H1 (cell line): ENCODE measurements around the gene PPP1R9A. TPM values are rescaled to one million over a fixed set of nuclear protein-coding genes. Genes with fewer than 3 reads are reported as not detected.

Experiments
- CTCF ChIA-PET: fragments of 300-600 bp; sonication (Branson Sonifier 250); formaldehyde crosslinking; loops from one replicate; lab custom pipeline; 2021; ENCODE audit not compliant: partially characterized antibody; lab: Charles Lee
- POLR2A ChIA-PET: fragments of 300-600 bp; sonication (Branson Sonifier 250); formaldehyde crosslinking; loops from one replicate; lab custom pipeline; 2021; ENCODE audit warnings: inconsistent platforms; ENCODE audit not compliant: partially characterized antibody; lab: Charles Lee
- DNase-seq, 2 experiments: peaks; one replicate each; pipeline versions ENCODE4 v3.0.0 to v3.0.0-alpha.2; 2010 to 2022; ENCODE audit warnings: low spot score in 2 of 2, low read depth in 1 of 2, mixed read lengths in 1 of 2
- FAIRE-seq: peaks from 2 replicates; lab custom pipeline; 2011; peaks lifted over from hg19 to GRCh38; lab: Jason Lieb, UNC
- H2AFZ ChIP-seq: 2 replicates; pipeline ENCODE4 v1.8.1; 2012; ENCODE audit warnings: low read length, inconsistent platforms
- H2AK5ac ChIP-seq: 2 replicates; pipeline ENCODE4 v1.6.1; 2013; ENCODE audit warnings: low read depth, low read length
- H2BK120ac ChIP-seq: replicated peaks from 2 replicates; pipeline ENCODE3; 2013; ENCODE audit warnings: low read depth, low read length, inconsistent platforms
- H2BK12ac ChIP-seq: 2 replicates; pipeline ENCODE4 v1.6.1; 2013; ENCODE audit warnings: low read depth, low read length
- H2BK15ac ChIP-seq: 2 replicates; pipeline ENCODE4 v1.6.1; 2013; ENCODE audit warnings: low read length
- H2BK20ac ChIP-seq: 2 replicates; pipeline ENCODE4 v1.6.1; 2013; ENCODE audit warnings: low read length
- H2BK5ac ChIP-seq: 2 replicates; pipeline ENCODE4 v1.6.1; 2013; ENCODE audit warnings: low read depth, low read length
- H3K14ac ChIP-seq: 2 replicates; pipeline ENCODE4 v1.6.1; 2013; ENCODE audit warnings: inconsistent platforms; ENCODE audit not compliant: insufficient read length
- H3K18ac ChIP-seq: 2 replicates; pipeline ENCODE4 v1.6.1; 2013; ENCODE audit warnings: low read length; ENCODE audit errors: extremely low read depth
- H3K23ac ChIP-seq: 2 replicates; pipeline ENCODE4 v1.6.1; 2013; ENCODE audit warnings: inconsistent platforms; ENCODE audit not compliant: insufficient read length
- H3K23me2 ChIP-seq: 2 replicates; pipeline ENCODE4 v1.6.1; 2013; ENCODE audit warnings: low read depth, low read length
- H3K27ac ChIP-seq: 2 replicates; pipeline ENCODE4 v1.6.1; 2011; ENCODE audit warnings: low read depth, low read length, inconsistent platforms
- H3K27me3 ChIP-seq, 4 experiments: replicated peaks in 1 of 4; 1 replicate in 1 of 4; 2 replicates in 3 of 4; pipeline versions ENCODE4 v1.6.1 to v1.8.1; 2011 to 2013; ENCODE audit warnings: low read length in 3 of 4, mild to moderate bottlenecking in 3 of 4, inconsistent platforms in 2 of 4, mixed read lengths in 2 of 4, moderate library complexity in 1 of 4; ENCODE audit not compliant: control insufficient read depth in 3 of 4, insufficient read depth in 3 of 4; ENCODE audit errors: extremely low read depth in 1 of 4
- H3K36me3 ChIP-seq, 4 experiments: 2 replicates each; pipeline versions ENCODE4 v1.6.1 to v1.8.1; 2011 to 2013; ENCODE audit warnings: mild to moderate bottlenecking in 4 of 4, low read length in 3 of 4, moderate library complexity in 2 of 4, control low read depth in 1 of 4, inconsistent platforms in 1 of 4; ENCODE audit not compliant: insufficient read depth in 4 of 4, control insufficient read depth in 2 of 4
- H3K4ac ChIP-seq: replicated peaks from 2 replicates; pipeline ENCODE3; 2013; ENCODE audit warnings: low read length, low read depth, mixed read lengths, inconsistent platforms; ENCODE audit not compliant: insufficient read length
- H3K4me1 ChIP-seq, 4 experiments: replicated peaks in 1 of 4; 1 replicate in 1 of 4; 2 replicates in 3 of 4; pipeline versions ENCODE4 v1.6.1 to v1.8.1; 2011 to 2013; ENCODE audit warnings: low read length in 3 of 4, inconsistent platforms in 2 of 4, mixed read lengths in 1 of 4; ENCODE audit not compliant: insufficient read depth in 4 of 4, control insufficient read depth in 3 of 4
- H3K4me2 ChIP-seq, 2 experiments: 2 replicates each; pipeline versions ENCODE4 v1.6.1 to v1.8.1; 2011 to 2013; ENCODE audit warnings: low read depth in 2 of 2, low read length in 2 of 2, control low read depth in 1 of 2, inconsistent platforms in 1 of 2, mild to moderate bottlenecking in 1 of 2; ENCODE audit not compliant: insufficient read depth in 1 of 2
- H3K4me3 ChIP-seq, 4 experiments: fragments of 200-600, 300-600 bp in 1 of 4; sonication (generic), shearing (Covaris generic), sonication (Bioruptor Twin) in 1 of 4; 2 replicates each; pipeline versions ENCODE4 v1.5.1 to v1.8.1; 2011 to 2016; ENCODE audit warnings: low read length in 4 of 4, low read depth in 3 of 4, control low read depth in 2 of 4, inconsistent platforms in 2 of 4, mild to moderate bottlenecking in 2 of 4, mixed read lengths in 1 of 4, moderate library complexity in 1 of 4; ENCODE audit not compliant: insufficient read depth in 2 of 4; ENCODE audit errors: extremely low read depth in 1 of 4
- H3K56ac ChIP-seq: replicated peaks from 2 replicates; pipeline ENCODE3; 2013; ENCODE audit warnings: low read depth, mild to moderate bottlenecking, mixed read lengths, low read length, inconsistent platforms; ENCODE audit not compliant: insufficient read length
- H3K79me1 ChIP-seq: 2 replicates; pipeline ENCODE4 v1.6.1; 2013; ENCODE audit warnings: low read depth, low read length, control low read depth
- H3K79me2 ChIP-seq, 2 experiments: 2 replicates each; pipeline versions ENCODE4 v1.6.1 to v1.8.1; 2012 to 2013; ENCODE audit warnings: low read length in 2 of 2, mild to moderate bottlenecking in 2 of 2, inconsistent platforms in 1 of 2; ENCODE audit not compliant: insufficient read depth in 2 of 2, control insufficient read depth in 1 of 2
- H3K9ac ChIP-seq, 4 experiments: replicated peaks in 1 of 4; 1 replicate in 1 of 4; 2 replicates in 3 of 4; pipeline versions ENCODE4 v1.6.1 to v1.8.1; 2011 to 2013; ENCODE audit warnings: low read depth in 3 of 4, low read length in 3 of 4, control low read depth in 2 of 4, mild to moderate bottlenecking in 2 of 4, moderate library complexity in 2 of 4, inconsistent platforms in 1 of 4; ENCODE audit errors: extremely low read depth in 1 of 4
- H3K9me3 ChIP-seq, 2 experiments: 2 replicates each; pipeline versions ENCODE4 v1.6.1 to v1.8.1; 2012 to 2013; ENCODE audit warnings: mild to moderate bottlenecking in 2 of 2, moderate library complexity in 2 of 2, control low read depth in 1 of 2, inconsistent platforms in 1 of 2, low read depth in 1 of 2, low read length in 1 of 2, mixed read lengths in 1 of 2; ENCODE audit not compliant: insufficient read depth in 2 of 2
- H4K20me1 ChIP-seq, 2 experiments: replicated peaks in 1 of 2; 2 replicates each; pipeline versions ENCODE3 to v1.8.1; 2011 to 2013; ENCODE audit warnings: inconsistent platforms in 2 of 2, low read length in 2 of 2, mild to moderate bottlenecking in 1 of 2; ENCODE audit not compliant: insufficient read depth in 2 of 2, control insufficient read depth in 1 of 2
- H4K5ac ChIP-seq: 2 replicates; pipeline ENCODE4 v1.6.1; 2013; ENCODE audit warnings: low read length, low read depth, mixed read lengths, inconsistent platforms; ENCODE audit not compliant: insufficient read length
- H4K8ac ChIP-seq: 2 replicates; pipeline ENCODE4 v1.8.0; 2013; ENCODE audit warnings: mild to moderate bottlenecking, moderate library complexity, low read length, inconsistent platforms; ENCODE audit not compliant: insufficient read depth; ENCODE audit errors: extremely low read depth
- H4K91ac ChIP-seq: replicated peaks from 2 replicates; pipeline ENCODE3; 2013; ENCODE audit warnings: low read length, mixed read lengths, inconsistent platforms; ENCODE audit not compliant: insufficient read length
- CEBPB ChIP-seq: IDR thresholded peaks from 2 replicates; pipeline ENCODE4 v1.6.1; 2012; ENCODE audit warnings: low read depth, low read length
- RXRA ChIP-seq: IDR thresholded peaks from 2 replicates; pipeline ENCODE4 v1.6.1; 2011; ENCODE audit warnings: low read depth, mild to moderate bottlenecking, low read length, moderate library complexity; ENCODE audit not compliant: insufficient read depth
- WGBS, 2 experiments: shearing (Covaris generic) in 1 of 2; methylation state at CpG; one replicate each; pipeline versions ENCODE4 v1.1.6 to v1.1.7; 2013 to 2015; ENCODE audit warnings: low lambda C conversion rate in 2 of 2, mixed read lengths in 2 of 2, inconsistent platforms in 1 of 2, low coverage in 1 of 2, missing lambda C conversion rate in 1 of 2; ENCODE audit not compliant: insufficient replicate concordance in 2 of 2, insufficient coverage in 1 of 2, insufficient read length in 1 of 2; ENCODE audit errors: extremely low coverage in 1 of 2, missing lambda C conversion rate in 1 of 2; 5-methylcytosine and 5-hydroxymethylcytosine counted together
- polyA plus RNA-seq, 7 experiments: library from polyadenylated mRNA; depleted of rRNA in 3 of 7; stranded (reverse) in 5 of 7; unstranded in 2 of 7; fragments of >200 nt in 5 of 7; fragments of 200-250 nt in 2 of 7; gene quantifications; 1 replicate in 5 of 7; 2 replicates in 1 of 7; 4 replicates in 1 of 7; pipeline versions ENCODE4 v1.2.1 to v1.2.3, GENCODE V29; 2011 to 2013; ENCODE audit warnings: missing spikeins in 2 of 7, mixed read lengths in 2 of 7
- total RNA-seq: library from RNA; stranded (reverse); fragmentation: NEBNext Ultra II Directional; extraction: Animal tissue kit (Norgen Biotek cat#: 25700); gene quantifications from 2 replicates; pipeline ENCODE4 v1.2.1, GENCODE V29; 2021

PPP1R9A gene
- total and polyA plus RNA-seq, 2 of the 8 experiments (the other 6 are each of a cell fraction or from before 2014, with no cell fraction given) = 3.0 to 20.3 TPM

- H3K9ac ChIP-seq = no peak overlapping the region
- WGBS, 2 experiments = 86% methylated on average over 2 of the region's 2 CpGs; no CpG with 5 or more reads in 1 of the 2 experiments
- no peaks in the 10 kb centered on the region for H3K27me3 ChIP-seq
- no peak overlapping the region for H3K14ac ChIP-seq
- no peak overlapping the region for H3K4ac ChIP-seq
- no peak overlapping the region for H3K4me3 ChIP-seq
- no peak overlapping the region for H3K18ac ChIP-seq
- no peak overlapping the region for H4K5ac ChIP-seq
- H3K4me2 ChIP-seq = no peak overlapping the region
- ChIA-PET POLR2A (interaction anchor here (0.7 kb wide), 1 partner anchor 757 kb away, joined by 3 read pairs; no protein-coding TSS in a partner anchor), CTCF (interaction anchor here (0.6 to 3.5 kb wide), 5 partner anchors 11 to 611 kb away, joined by 3 to 14 read pairs (median 3); no protein-coding TSS in a partner anchor)
- no peak for FAIRE-seq
- no peak for DNase-seq
- TF ChIP-seq CEBPB = no peak
- TF ChIP-seq RXRA = no peak
- H4K20me1 ChIP-seq = no peaks in the 10 kb centered on the region
- H4K8ac ChIP-seq = no peak overlapping the region
- H2BK15ac ChIP-seq = no peak overlapping the region
- no peak overlapping the region for H2BK20ac ChIP-seq
- no peak overlapping the region for H3K27ac ChIP-seq
- no peak overlapping the region for H2BK120ac ChIP-seq
- H3K36me3 ChIP-seq = peaks cover 0 to 3% (median 0%) of the 10 kb centered on the region in 4 experiments; a peak in 1 of 8 replicates
- no peak overlapping the region for H2AFZ ChIP-seq
- no peak overlapping the region for H2AK5ac ChIP-seq
- H4K91ac ChIP-seq = no peak overlapping the region
- H2BK5ac ChIP-seq = no peak overlapping the region
- H3K4me1 ChIP-seq = peaks cover 0 to 5% (median 0%) of the 10 kb centered on the region in 4 experiments; a peak in 2 of 7 replicates
- no peaks in the 10 kb centered on the region for H3K9me3 ChIP-seq
- no peaks in the 10 kb centered on the region for H3K79me1 ChIP-seq
- no peak overlapping the region for H2BK12ac ChIP-seq
- no peak overlapping the region for H3K56ac ChIP-seq
- H3K23me2 ChIP-seq = no peaks in the 10 kb centered on the region
- no peaks in the 10 kb centered on the region for H3K79me2 ChIP-seq
- H3K23ac ChIP-seq = no peak overlapping the region
Observed at GRCh38 chr7:95265634-95266033, 358.2 kb downstream of the PPP1R9A start.
